Activated T-cell treated with anti-CD3 and anti-CD28 coated beads for 4 hours (primary cell): Measurements from ENCODE around the gene CNTN4.
"Not testable (repeated sequence)": the region's sequence is repeated elsewhere in the genome, so short reads cannot be mapped to it uniquely, and the experiment has no call there.

Source experiments
- DNase-seq: peaks from one replicate; pipeline ENCODE4 v3.0.0-alpha.2; 2020

The CNTN4 gene

GRCh38 chr3:2526926-2527325 lies 428.3 kb downstream of the CNTN4 start:
- no peak for DNase-seq

GRCh38 chr3:2527328-2527727 lies 428.7 kb downstream of the CNTN4 start:
- DNase-seq = not testable (repeated sequence)

- DNase-seq = not testable (repeated sequence)
Observed at GRCh38 chr3:2534767-2535166, 436.1 kb downstream of the CNTN4 start.

GRCh38 chr3:2535206-2535605 lies 436.5 kb downstream of the CNTN4 start:
- DNase-seq = no peak

GRCh38 chr3:2536575-2536974 lies 437.9 kb downstream of the CNTN4 start:
- no peak for DNase-seq

- DNase-seq = no peak
Observed at GRCh38 chr3:2540115-2540514, 441.4 kb downstream of the CNTN4 start.

GRCh38 chr3:2543247-2543646 lies 444.6 kb downstream of the CNTN4 start:
- no peak for DNase-seq

GRCh38 chr3:2544212-2544611 lies 445.5 kb downstream of the CNTN4 start:
- DNase-seq = no peak

- DNase-seq = no peak
Observed at GRCh38 chr3:2544718-2545117, 446.1 kb downstream of the CNTN4 start.

GRCh38 chr3:2547049-2547448 lies 448.4 kb downstream of the CNTN4 start:
- no peak for DNase-seq

- no peak for DNase-seq
Observed at GRCh38 chr3:2554656-2555055, 456.0 kb downstream of the CNTN4 start.

GRCh38 chr3:2558796-2559195 lies 460.1 kb downstream of the CNTN4 start:
- no peak for DNase-seq

- DNase-seq = no peak
Observed at GRCh38 chr3:2567451-2567850, 468.8 kb downstream of the CNTN4 start.

GRCh38 chr3:2568156-2568555 lies 469.5 kb downstream of the CNTN4 start:
- DNase-seq = no peak

- DNase-seq = no peak
Observed at GRCh38 chr3:2568929-2569328, 470.3 kb downstream of the CNTN4 start.

- DNase-seq = no peak
Observed at GRCh38 chr3:2577571-2577970, 478.9 kb downstream of the CNTN4 start.

- no peak for DNase-seq
Observed at GRCh38 chr3:2578560-2578959, 479.9 kb downstream of the CNTN4 start.

GRCh38 chr3:2579206-2579605 lies 480.5 kb downstream of the CNTN4 start:
- no peak for DNase-seq

- DNase-seq = no peak
Observed at GRCh38 chr3:2583046-2583445, 484.4 kb downstream of the CNTN4 start.

- DNase-seq = no peak
Observed at GRCh38 chr3:2589336-2589969, 490.8 kb downstream of the CNTN4 start.

GRCh38 chr3:2595486-2595885 lies 496.8 kb downstream of the CNTN4 start:
- DNase-seq = no peak

- DNase-seq = no peak
Observed at GRCh38 chr3:2597615-2598014, 498.9 kb downstream of the CNTN4 start.

- DNase-seq = no peak
Observed at GRCh38 chr3:2599471-2599870, 500.8 kb downstream of the CNTN4 start.

- no peak for DNase-seq
Observed at GRCh38 chr3:2603692-2604289, 505.1 kb downstream of the CNTN4 start.

GRCh38 chr3:2614578-2614977 lies 515.9 kb downstream of the CNTN4 start:
- no peak for DNase-seq
